Ascending aorta (tissue), 2 donors: ENCODE results near the gene NETO1. TPM values are rescaled to one million over a fixed set of nuclear protein-coding genes. Genes with fewer than 3 reads are reported as not detected.

Source experiments
- DNase-seq, 2 donors: peaks; one replicate each; pipeline ENCODE4 v3.0.0-alpha.2; 2019; ENCODE audit warnings: low spot score in 2 of 2
- H3K27ac ChIP-seq, 2 donors: fragments of 200-600 bp; sonication (generic); one replicate each; pipeline ENCODE4 v1.5.1; 2016 to 2017; ENCODE audit warnings: mild to moderate bottlenecking in 1 of 2
- H3K27me3 ChIP-seq: fragments of 200-600 bp; sonication (generic); one replicate; pipeline ENCODE4 v1.5.1; 2017
- H3K36me3 ChIP-seq, 2 donors: fragments of 200-600 bp; sonication (generic); one replicate each; pipeline ENCODE4 v1.5.1; 2016
- H3K4me1 ChIP-seq, 2 donors: fragments of 200-600 bp; sonication (generic); one replicate each; pipeline ENCODE4 v1.5.1; 2016 to 2017; ENCODE audit warnings: mild to moderate bottlenecking in 1 of 2
- H3K4me3 ChIP-seq, 2 donors: fragments of 200-600 bp; sonication (generic); one replicate each; pipeline ENCODE4 v1.5.1; 2016 to 2017; ENCODE audit warnings: mild to moderate bottlenecking in 1 of 2
- H3K9me3 ChIP-seq, 2 donors: fragments of 200-600 bp; sonication (generic); one replicate each; pipeline ENCODE4 v1.5.1; 2016
- intact Hi-C: fragments of 100-400 bp; cut with DNase I; formaldehyde crosslinking; loops from one replicate; pipeline ENCODE4 v1.15.1; 2023
- total RNA-seq: library from RNA; depleted of rRNA; stranded (reverse); fragments of >200 nt; gene quantifications from one replicate; pipeline ENCODE4 v1.1.0, GENCODE V29; 2016
- TF ChIP-seq, protein P1 (sequence below), 3 experiments: fragments of 200-600 bp in 2 of 3; fragments of 450-650 bp in 1 of 3; sonication (generic) in 2 of 3; IDR thresholded peaks; one replicate each; pipeline ENCODE4 v1.5.1; 2016 to 2019; ENCODE audit warnings: antibody characterized with exemption in 3 of 3, mild to moderate bottlenecking in 1 of 3, moderate library complexity in 1 of 3

Gene NETO1
- total RNA-seq, 1 donor from 2014 or later, result not detected

DNA sequence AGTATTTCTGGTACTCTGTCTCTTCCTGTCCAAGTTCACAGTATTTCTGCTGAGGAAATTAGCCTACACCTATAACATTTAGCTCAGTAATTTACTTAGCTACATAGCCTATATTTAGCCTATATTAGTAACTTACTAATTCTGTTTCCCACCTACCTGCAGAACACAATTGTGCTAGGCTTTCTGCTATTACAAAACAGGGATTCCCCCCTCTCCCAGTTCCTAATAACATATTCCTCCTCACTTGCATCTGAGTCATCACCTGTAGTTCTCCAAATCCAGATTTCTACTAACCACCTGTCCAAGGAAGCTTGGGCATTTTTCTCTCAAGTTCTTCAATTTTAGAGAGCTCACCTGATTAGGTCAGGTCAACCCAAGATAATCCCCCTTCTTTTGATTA, 94.9 kb downstream of the NETO1 start:
- H3K27ac ChIP-seq, result no peak overlapping the region
- no peak for DNase-seq

DNA sequence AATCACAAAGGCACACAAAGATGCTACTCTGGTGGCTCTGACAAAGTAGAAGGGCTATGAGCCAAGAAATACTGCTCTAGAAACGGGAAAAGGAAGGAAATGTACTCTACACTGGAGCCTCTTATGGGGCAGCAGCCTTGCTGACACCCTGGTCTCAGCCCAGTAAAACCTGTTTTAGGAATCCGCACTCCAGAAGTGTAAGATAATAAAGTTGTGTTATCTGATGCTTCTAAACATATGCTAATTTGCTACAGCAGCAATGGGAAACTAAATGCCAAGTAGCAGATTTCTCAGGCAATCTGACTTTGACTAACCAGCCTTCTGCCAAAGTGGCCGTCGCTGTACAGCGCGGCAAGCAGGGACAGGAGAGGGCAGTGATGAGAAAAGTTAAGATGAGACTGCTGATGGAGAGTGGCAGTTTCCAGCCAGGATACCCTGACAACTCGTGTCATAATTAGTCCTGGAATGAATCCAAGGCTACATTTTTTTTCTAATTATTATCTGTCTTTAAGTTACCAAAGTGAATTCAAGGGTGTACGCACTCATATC, 99.0 kb downstream of the NETO1 start:
- DNase-seq, result no peak
- intact Hi-C loops, result no loop called here
- H3K9me3 ChIP-seq, result no peaks in the 10 kb centered on the region

More for the DNA sequence above, 94.9 kb downstream of the NETO1 start:
- Histone ChIP-seq H3K9me3 (no peaks in the 10 kb centered on the region), H3K4me3 (no peak overlapping the region), H3K4me1 (no peaks in the 10 kb centered on the region), H3K36me3 (no peaks in the 10 kb centered on the region), H3K27me3 (no peaks in the 10 kb centered on the region)
- intact Hi-C loops, result no loop called here
- TF ChIP-seq, protein P1, sequence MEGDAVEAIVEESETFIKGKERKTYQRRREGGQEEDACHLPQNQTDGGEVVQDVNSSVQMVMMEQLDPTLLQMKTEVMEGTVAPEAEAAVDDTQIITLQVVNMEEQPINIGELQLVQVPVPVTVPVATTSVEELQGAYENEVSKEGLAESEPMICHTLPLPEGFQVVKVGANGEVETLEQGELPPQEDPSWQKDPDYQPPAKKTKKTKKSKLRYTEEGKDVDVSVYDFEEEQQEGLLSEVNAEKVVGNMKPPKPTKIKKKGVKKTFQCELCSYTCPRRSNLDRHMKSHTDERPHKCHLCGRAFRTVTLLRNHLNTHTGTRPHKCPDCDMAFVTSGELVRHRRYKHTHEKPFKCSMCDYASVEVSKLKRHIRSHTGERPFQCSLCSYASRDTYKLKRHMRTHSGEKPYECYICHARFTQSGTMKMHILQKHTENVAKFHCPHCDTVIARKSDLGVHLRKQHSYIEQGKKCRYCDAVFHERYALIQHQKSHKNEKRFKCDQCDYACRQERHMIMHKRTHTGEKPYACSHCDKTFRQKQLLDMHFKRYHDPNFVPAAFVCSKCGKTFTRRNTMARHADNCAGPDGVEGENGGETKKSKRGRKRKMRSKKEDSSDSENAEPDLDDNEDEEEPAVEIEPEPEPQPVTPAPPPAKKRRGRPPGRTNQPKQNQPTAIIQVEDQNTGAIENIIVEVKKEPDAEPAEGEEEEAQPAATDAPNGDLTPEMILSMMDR (IDR thresholded peaks at IDR 0.05), result no peak

DNA sequence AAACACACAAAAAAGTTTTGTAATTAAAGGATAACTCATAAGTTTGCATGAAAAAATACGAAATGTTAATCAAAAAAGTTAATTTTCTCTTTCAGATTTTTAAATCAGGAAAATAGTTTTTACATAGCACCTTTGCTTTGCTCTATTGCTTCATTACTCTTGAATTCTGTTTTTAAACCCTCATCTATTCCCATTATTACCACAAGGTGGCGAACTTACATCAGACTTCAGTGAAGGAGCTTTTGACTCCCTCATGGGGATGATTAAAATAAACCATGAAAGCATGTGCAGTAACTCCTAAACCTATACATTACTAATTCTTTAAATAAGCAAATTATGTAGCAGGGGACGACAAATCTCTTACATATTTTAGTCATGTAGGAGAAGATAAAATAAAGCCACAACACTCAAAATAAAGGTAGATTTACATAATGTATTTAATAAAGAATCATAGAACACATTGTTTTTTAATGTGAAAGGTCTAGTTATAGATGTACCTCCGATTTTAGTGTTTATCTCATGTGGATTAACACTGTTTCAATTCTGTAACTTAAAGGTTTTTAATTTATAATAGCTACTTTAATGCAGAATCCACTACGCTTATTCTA, 105.2 kb downstream of the NETO1 start:
- DNase-seq, result no peak
- Histone ChIP-seq H3K27me3 (no peaks in the 10 kb centered on the region), H3K4me1 (no peaks in the 10 kb centered on the region), H3K9me3 (no peaks in the 10 kb centered on the region), H3K27ac (no peak overlapping the region), H3K36me3 (no peaks in the 10 kb centered on the region), H3K4me3 (no peak overlapping the region)
- TF ChIP-seq, protein P1 (IDR thresholded peaks at IDR 0.05), result peak in 2 of 3 experiments; percentile 51 to 56
- intact Hi-C loops, result no loop called here

More for the DNA sequence above, 99.0 kb downstream of the NETO1 start:
- no peaks in the 10 kb centered on the region for H3K4me1 ChIP-seq
- H3K27ac ChIP-seq, result no peak overlapping the region
- H3K4me3 ChIP-seq, result no peak overlapping the region
- no peaks in the 10 kb centered on the region for H3K27me3 ChIP-seq
- TF ChIP-seq, protein P1 (IDR thresholded peaks at IDR 0.05), result no peak
- no peaks in the 10 kb centered on the region for H3K36me3 ChIP-seq

DNA sequence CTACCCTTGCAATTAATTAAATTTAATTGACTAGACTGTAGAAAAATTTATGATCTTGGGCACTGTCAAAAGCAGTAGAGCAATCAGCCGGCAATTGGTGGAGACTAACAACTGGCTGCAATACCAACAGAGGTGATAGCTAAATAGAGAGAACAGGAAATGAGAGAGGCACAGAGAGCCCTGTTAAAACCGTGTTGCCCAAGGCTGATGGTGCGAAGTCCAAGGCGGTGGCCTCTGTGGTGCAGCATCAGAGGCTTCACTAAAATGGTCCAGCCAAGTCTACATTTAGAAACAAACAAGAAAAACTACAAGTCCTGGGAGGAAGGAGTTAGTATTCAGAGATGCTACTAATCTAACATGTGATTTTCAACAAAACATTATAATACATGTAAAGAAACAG, 115.6 kb downstream of the NETO1 start:
- H3K4me3 ChIP-seq, result no peak overlapping the region
- no peak for DNase-seq
- no peaks in the 10 kb centered on the region for H3K36me3 ChIP-seq
- intact Hi-C loops, result no loop called here
- no peaks in the 10 kb centered on the region for H3K27me3 ChIP-seq
- TF ChIP-seq, protein P1 (IDR thresholded peaks at IDR 0.05), result no peak
- no peaks in the 10 kb centered on the region for H3K4me1 ChIP-seq
- no peaks in the 10 kb centered on the region for H3K9me3 ChIP-seq
- no peak overlapping the region for H3K27ac ChIP-seq

DNA sequence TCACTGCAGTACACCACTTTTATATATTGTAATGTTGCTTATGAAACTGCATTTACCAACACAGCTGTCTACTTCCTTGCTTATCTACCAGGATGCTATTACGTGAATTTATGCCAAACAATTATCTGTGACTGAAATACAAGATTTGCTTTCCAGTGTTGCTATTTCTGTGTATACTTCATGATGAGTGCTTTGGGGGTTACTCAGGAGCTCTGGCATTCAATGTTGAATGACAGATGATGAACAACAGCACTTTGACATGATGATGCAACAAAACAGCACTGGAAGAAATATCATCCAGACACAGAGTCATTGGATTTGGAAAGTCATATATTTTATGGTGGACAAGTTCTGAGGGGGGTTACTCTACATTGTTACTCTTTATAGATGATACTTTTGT, 125.8 kb downstream of the NETO1 start:
- Histone ChIP-seq H3K36me3 (no peaks in the 10 kb centered on the region), H3K4me3 (no peak overlapping the region), H3K27me3 (no peaks in the 10 kb centered on the region), H3K9me3 (no peaks in the 10 kb centered on the region), H3K4me1 (no peaks in the 10 kb centered on the region), H3K27ac (no peak overlapping the region)
- no peak for DNase-seq
- TF ChIP-seq, protein P1 (IDR thresholded peaks at IDR 0.05), result no peak
- intact Hi-C loops, result no loop called here
